GM23248 (cell line): ENCODE results near the gene NDFIP2.

Experiments used
- EZH2 ChIP-seq: fragments of 200-600 bp; sonication (generic); IDR thresholded peaks from 2 replicates; pipeline ENCODE4 v1.6.1; 2018; ENCODE audit warnings: antibody characterized with exemption, mild to moderate bottlenecking; ENCODE audit not compliant: insufficient read depth, poor library complexity, severe bottlenecking
- EZH2phosphoT487 ChIP-seq: fragments of 200-600 bp; sonication (generic); IDR thresholded peaks from 2 replicates; pipeline ENCODE4 v1.6.1; 2018; ENCODE audit warnings: antibody characterized with exemption, moderate library complexity, mild to moderate bottlenecking, low read depth; ENCODE audit not compliant: insufficient read depth

- TF ChIP-seq EZH2phosphoT487 (no peak), EZH2 (no peak)
Measured at GRCh38 chr13:79604752-79605151, 123.8 kb downstream of the NDFIP2 start.
